ENCODE results near the gene FSTL4. TPM values are rescaled to one million over a fixed set of nuclear protein-coding genes. Genes with fewer than 3 reads are reported as not detected.

FSTL4 gene
- total RNA-seq, 4 donors from 2014 or later, result 0.18 to 0.27 (median 0.20) TPM; not detected in 1

GRCh38 chr5:133381571-133382365, 230.6 kb downstream of the FSTL4 start:
- TF ChIP-seq POLR2A (IDR thresholded peaks at IDR 0.05) (no peak), CTCF (IDR thresholded peaks at IDR 0.05 in 4 of 5, conservative IDR thresholded peaks at IDR 0.05 in 1 of 5) (no peak)
- in situ Hi-C loops (cut with MboI; ENCODE audit: low sequenced_read_pairs in 4 of 4) (no loop called here), intact Hi-C loops (cut with DNase I; ENCODE audit: low total_unique reads) (no loop called here)
- Histone ChIP-seq H3K9me3 (peaks cover 0 to 6% (median 0%) of the 10 kb centered on the region in 3 donors), H3K4me1 (no peaks in the 10 kb centered on the region), H3K27ac (no peak overlapping the region), H3K4me3 (no peak overlapping the region), H3K36me3 (no peaks in the 10 kb centered on the region), H3K27me3 (no peaks in the 10 kb centered on the region)
- no peak for ATAC-seq
- DNase-seq, result no peak

GRCh38 chr5:133381041-133381440, 231.3 kb downstream of the FSTL4 start:
- no peaks in the 10 kb centered on the region for H3K27me3 ChIP-seq
- DNase-seq, result no peak
- no peaks in the 10 kb centered on the region for H3K4me1 ChIP-seq
- H3K27ac ChIP-seq, result no peak overlapping the region
- no peak overlapping the region for H3K4me3 ChIP-seq
- peaks cover 0 to 6% (median 0%) of the 10 kb centered on the region in 3 donors for H3K9me3 ChIP-seq
- intact Hi-C loops (cut with DNase I; ENCODE audit: low total_unique reads), result no loop called here
- no peak for ATAC-seq
- TF ChIP-seq POLR2A (IDR thresholded peaks at IDR 0.05), result no peak
- no peak for TF ChIP-seq CTCF (IDR thresholded peaks at IDR 0.05 in 4 of 5, conservative IDR thresholded peaks at IDR 0.05 in 1 of 5)
- in situ Hi-C loops (cut with MboI; ENCODE audit: low sequenced_read_pairs in 4 of 4), result no loop called here
- no peaks in the 10 kb centered on the region for H3K36me3 ChIP-seq

- TF ChIP-seq CTCF (IDR thresholded peaks at IDR 0.05 in 4 of 5, conservative IDR thresholded peaks at IDR 0.05 in 1 of 5) (no peak), POLR2A (IDR thresholded peaks at IDR 0.05) (no peak)
- DNase-seq, result no peak
- Histone ChIP-seq H3K4me3 (no peak overlapping the region), H3K27me3 (no peaks in the 10 kb centered on the region), H3K36me3 (no peaks in the 10 kb centered on the region), H3K9me3 (peaks cover 0 to 6% (median 0%) of the 10 kb centered on the region in 3 donors), H3K4me1 (no peaks in the 10 kb centered on the region), H3K27ac (no peak overlapping the region)
- intact Hi-C loops (cut with DNase I; ENCODE audit: low total_unique reads), result no loop called here
- ATAC-seq, result no peak
- in situ Hi-C loops (cut with MboI; ENCODE audit: low sequenced_read_pairs in 4 of 4), result no loop called here
These were observed 234.6 kb downstream of the FSTL4 start for GRCh38 chr5:133377736-133378135.

GRCh38 chr5:133376986-133377385, 235.4 kb downstream of the FSTL4 start:
- H3K27me3 ChIP-seq, result no peaks in the 10 kb centered on the region
- H3K9me3 ChIP-seq, result peaks cover 0 to 6% (median 0%) of the 10 kb centered on the region in 3 donors
- in situ Hi-C loops (cut with MboI; ENCODE audit: low sequenced_read_pairs in 4 of 4), result no loop called here
- H3K4me1 ChIP-seq, result no peaks in the 10 kb centered on the region
- H3K36me3 ChIP-seq, result no peaks in the 10 kb centered on the region
- H3K27ac ChIP-seq, result no peak overlapping the region
- TF ChIP-seq POLR2A (IDR thresholded peaks at IDR 0.05) (no peak), CTCF (IDR thresholded peaks at IDR 0.05 in 4 of 5, conservative IDR thresholded peaks at IDR 0.05 in 1 of 5) (no peak)
- intact Hi-C loops (cut with DNase I; ENCODE audit: low total_unique reads), result no loop called here
- H3K4me3 ChIP-seq, result no peak overlapping the region
- peak in 1 of 2 donors; percentile 50 for ATAC-seq
- no peak for DNase-seq

Data from gastrocnemius medialis (tissue), 4 donors.